ENCODE measurements around the gene TNFSF10.

TNFSF10 gene

GRCh38 chr3:172520301-172520831 is 2.9 kb downstream of the TNFSF10 start:
- peak overlapping the region; percentile 67 for H3K4me2 ChIP-seq (ENCODE audit: insufficient read depth, low read length)
- peak overlapping the region; percentile 79 for H3K9ac ChIP-seq (ENCODE audit: low read depth, low read length)
- H2AFZ ChIP-seq (ENCODE audit: low read depth, low read length) = peak overlapping the region; percentile 17
- H3K4me1 ChIP-seq (ENCODE audit: insufficient read depth, low read length) = peaks cover 84% of the 10 kb centered on the region
- H3K79me2 ChIP-seq (ENCODE audit: insufficient read depth, low read length) = peaks cover 90% of the 10 kb centered on the region
- no peaks in the 10 kb centered on the region; the same call in 1 of the 2 replicates for H4K20me1 ChIP-seq (ENCODE audit: insufficient read depth, low read length)
- DNase-seq (peak; percentile 55), ATAC-seq (ENCODE audit: insufficient read depth, low read depth) (peak; percentile 25)
- H3K4me3 ChIP-seq (ENCODE audit: low read depth in 1 of 2, low read length in 2 of 2) = peak overlapping the region; percentile 23 to 68
- H3K27me3 ChIP-seq (ENCODE audit: insufficient read depth, low read length, poor library complexity) = no peaks in the 10 kb centered on the region
- H3K27ac ChIP-seq (ENCODE audit: low read length) = peak overlapping the region; percentile 92
- no peaks in the 10 kb centered on the region for H3K9me3 ChIP-seq (ENCODE audit: insufficient read depth, low read length, severe bottlenecking)
- TF ChIP-seq, protein P1, sequence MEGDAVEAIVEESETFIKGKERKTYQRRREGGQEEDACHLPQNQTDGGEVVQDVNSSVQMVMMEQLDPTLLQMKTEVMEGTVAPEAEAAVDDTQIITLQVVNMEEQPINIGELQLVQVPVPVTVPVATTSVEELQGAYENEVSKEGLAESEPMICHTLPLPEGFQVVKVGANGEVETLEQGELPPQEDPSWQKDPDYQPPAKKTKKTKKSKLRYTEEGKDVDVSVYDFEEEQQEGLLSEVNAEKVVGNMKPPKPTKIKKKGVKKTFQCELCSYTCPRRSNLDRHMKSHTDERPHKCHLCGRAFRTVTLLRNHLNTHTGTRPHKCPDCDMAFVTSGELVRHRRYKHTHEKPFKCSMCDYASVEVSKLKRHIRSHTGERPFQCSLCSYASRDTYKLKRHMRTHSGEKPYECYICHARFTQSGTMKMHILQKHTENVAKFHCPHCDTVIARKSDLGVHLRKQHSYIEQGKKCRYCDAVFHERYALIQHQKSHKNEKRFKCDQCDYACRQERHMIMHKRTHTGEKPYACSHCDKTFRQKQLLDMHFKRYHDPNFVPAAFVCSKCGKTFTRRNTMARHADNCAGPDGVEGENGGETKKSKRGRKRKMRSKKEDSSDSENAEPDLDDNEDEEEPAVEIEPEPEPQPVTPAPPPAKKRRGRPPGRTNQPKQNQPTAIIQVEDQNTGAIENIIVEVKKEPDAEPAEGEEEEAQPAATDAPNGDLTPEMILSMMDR (IDR thresholded peaks at IDR 0.05; ENCODE audit: borderline replicate concordance, extremely low read depth, low read length, poor library complexity, severe bottlenecking) = no peak
- TF ChIP-seq EZH2 (IDR thresholded peaks at IDR 0.05; ENCODE audit: borderline replicate concordance, low read depth, low read length, severe bottlenecking) = no peak
- H3K36me3 ChIP-seq (ENCODE audit: insufficient read depth, low read length) = peaks cover 40% of the 10 kb centered on the region

DNA sequence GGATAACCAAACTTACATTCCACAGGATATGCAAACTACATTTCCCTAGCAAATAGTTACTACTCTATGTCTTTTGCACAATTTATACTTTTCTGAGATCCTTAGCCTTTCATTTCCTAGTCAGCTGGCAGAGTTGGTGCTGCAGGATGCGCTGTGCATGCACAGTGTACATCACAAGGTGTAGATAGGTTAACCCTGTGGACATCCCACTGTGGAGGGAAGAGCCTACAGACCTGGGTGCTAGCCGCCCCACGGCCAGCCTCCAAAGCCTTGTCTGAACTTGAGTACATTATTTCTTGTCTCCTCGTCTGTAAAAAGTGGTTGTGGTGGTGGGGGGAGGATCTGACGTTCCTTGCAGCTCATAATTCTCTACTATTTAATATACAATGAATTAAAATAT is 3.5 kb downstream of the TNFSF10 start:
- H3K9me3 ChIP-seq (ENCODE audit: insufficient read depth, low read length, severe bottlenecking) = no peaks in the 10 kb centered on the region
- no peaks in the 10 kb centered on the region for H3K27me3 ChIP-seq (ENCODE audit: insufficient read depth, low read length, poor library complexity)
- peaks cover 85% of the 10 kb centered on the region for H3K4me1 ChIP-seq (ENCODE audit: insufficient read depth, low read length)
- H3K36me3 ChIP-seq (ENCODE audit: insufficient read depth, low read length) = peaks cover 46% of the 10 kb centered on the region
- peak overlapping the region; percentile 79 for H3K9ac ChIP-seq (ENCODE audit: low read depth, low read length)
- H4K20me1 ChIP-seq (ENCODE audit: insufficient read depth, low read length) = no peaks in the 10 kb centered on the region; the same call in 1 of the 2 replicates
- peak; percentile 60 for DNase-seq
- ATAC-seq (ENCODE audit: insufficient read depth, low read depth) = peak; percentile 21
- TF ChIP-seq, protein P1 (IDR thresholded peaks at IDR 0.05; ENCODE audit: borderline replicate concordance, extremely low read depth, low read length, poor library complexity, severe bottlenecking) = no peak
- no peak for TF ChIP-seq EZH2 (IDR thresholded peaks at IDR 0.05; ENCODE audit: borderline replicate concordance, low read depth, low read length, severe bottlenecking)
- H3K4me2 ChIP-seq (ENCODE audit: insufficient read depth, low read length) = peak overlapping the region; percentile 67
- peaks cover 95% of the 10 kb centered on the region for H3K79me2 ChIP-seq (ENCODE audit: insufficient read depth, low read length)
- no peak overlapping the region for H2AFZ ChIP-seq (ENCODE audit: low read depth, low read length)
- H3K27ac ChIP-seq (ENCODE audit: low read length) = peak overlapping the region; percentile 92
- peak overlapping the region; percentile 23 to 68; a peak in 3 of 4 replicates for H3K4me3 ChIP-seq (ENCODE audit: low read depth in 1 of 2, low read length in 2 of 2)

- no peak for ATAC-seq (ENCODE audit: insufficient read depth, low read depth)
- no peak for DNase-seq
- H3K27me3 ChIP-seq (ENCODE audit: insufficient read depth, low read length, poor library complexity) = no peaks in the 10 kb centered on the region
- H3K9ac ChIP-seq (ENCODE audit: low read depth, low read length) = peak overlapping the region; percentile 79
- H3K4me1 ChIP-seq (ENCODE audit: insufficient read depth, low read length) = peaks cover 85% of the 10 kb centered on the region
- H3K4me2 ChIP-seq (ENCODE audit: insufficient read depth, low read length) = peak overlapping the region; percentile 67
- H3K9me3 ChIP-seq (ENCODE audit: insufficient read depth, low read length, severe bottlenecking) = no peaks in the 10 kb centered on the region
- H4K20me1 ChIP-seq (ENCODE audit: insufficient read depth, low read length) = no peaks in the 10 kb centered on the region; the same call in 1 of the 2 replicates
- peak overlapping the region; percentile 23 to 68; a peak in 3 of 4 replicates for H3K4me3 ChIP-seq (ENCODE audit: low read depth in 1 of 2, low read length in 2 of 2)
- H3K36me3 ChIP-seq (ENCODE audit: insufficient read depth, low read length) = peaks cover 52% of the 10 kb centered on the region
- no peak overlapping the region for H2AFZ ChIP-seq (ENCODE audit: low read depth, low read length)
- TF ChIP-seq, protein P1 (IDR thresholded peaks at IDR 0.05; ENCODE audit: borderline replicate concordance, extremely low read depth, low read length, poor library complexity, severe bottlenecking) = no peak
- TF ChIP-seq EZH2 (IDR thresholded peaks at IDR 0.05; ENCODE audit: borderline replicate concordance, low read depth, low read length, severe bottlenecking) = no peak
- peaks cover 98% of the 10 kb centered on the region for H3K79me2 ChIP-seq (ENCODE audit: insufficient read depth, low read length)
- peak overlapping the region; percentile 92 for H3K27ac ChIP-seq (ENCODE audit: low read length)
Measured at GRCh38 chr3:172518929-172519640, 4.1 kb downstream of the TNFSF10 start.

Data from DND-41 (cell line).